Endothelial cell of umbilical vein (primary cell): ENCODE data around the gene ANO4. TPM values are rescaled to one million over a fixed set of nuclear protein-coding genes. Genes with fewer than 3 reads are reported as not detected.

Source experiments
- BruUV-seq: library from RNA; stranded (reverse); fragments of 400-500 nt; replicated peaks from 2 replicates; lab custom pipeline; 2021; lab: Mats Ljungman, UMichigan
- CTCF ChIA-PET: fragments of 300-600, 350-600 bp; sonication (Branson Sonifier 250); formaldehyde crosslinking; loops from one replicate; lab custom pipeline; 2021; ENCODE audit warnings: antibody characterized with exemption, inconsistent platforms; lab: Charles Lee
- POLR2A ChIA-PET: fragments of 300-600, 350-600 bp; sonication (Branson Sonifier 250); formaldehyde crosslinking; loops from one replicate; lab custom pipeline; 2021; ENCODE audit warnings: antibody characterized with exemption, inconsistent platforms; lab: Charles Lee
- DNase-seq: peaks from one replicate; pipeline ENCODE4 v3.0.0-alpha.2; 2011; ENCODE audit warnings: low read depth, low spot score
- FAIRE-seq: peaks from 2 replicates; lab custom pipeline; 2011; peaks lifted over from hg19 to GRCh38; lab: Jason Lieb, UNC
- H2AFZ ChIP-seq: 2 replicates; pipeline ENCODE4 v1.6.0; 2012; ENCODE audit warnings: low read depth, low read length, control low read depth, inconsistent platforms
- H3K27ac ChIP-seq: 2 replicates; pipeline ENCODE4 v1.5.1; 2011; ENCODE audit warnings: low read depth, mild to moderate bottlenecking, control low read depth, low read length, moderate library complexity; ENCODE audit not compliant: insufficient read depth
- H3K27me3 ChIP-seq, 2 experiments: 2 replicates each; pipeline versions ENCODE4 v1.6.0 to v1.6.1; 2011; ENCODE audit warnings: low read length in 2 of 2, mixed read lengths in 1 of 2; ENCODE audit not compliant: control insufficient read depth in 2 of 2, insufficient read depth in 2 of 2
- H3K36me3 ChIP-seq, 2 experiments: 2 replicates in 1 of 2; 3 replicates in 1 of 2; pipeline ENCODE4 v1.5.1; 2011; ENCODE audit warnings: low read length in 2 of 2, mild to moderate bottlenecking in 1 of 2, moderate library complexity in 1 of 2; ENCODE audit not compliant: control insufficient read depth in 2 of 2, insufficient read depth in 2 of 2; ENCODE audit errors: extremely low read depth in 1 of 2
- H3K4me1 ChIP-seq: 3 replicates; pipeline ENCODE4 v1.5.1; 2011; ENCODE audit warnings: mild to moderate bottlenecking, low read length; ENCODE audit not compliant: control insufficient read depth, insufficient read depth; ENCODE audit errors: extremely low read depth
- H3K4me2 ChIP-seq: 2 replicates; pipeline ENCODE4 v1.6.1; 2011; ENCODE audit warnings: low read length, control low read depth, mixed read lengths; ENCODE audit not compliant: insufficient read depth
- H3K4me3 ChIP-seq, 3 experiments: fragments of 200-600 bp in 1 of 3; sonication (generic), shearing (Covaris generic) in 1 of 3; replicated peaks in 1 of 3; 2 replicates each; pipeline ENCODE4 v1.5.1; 2011 to 2016; ENCODE audit warnings: control low read depth in 3 of 3, low read length in 3 of 3, mild to moderate bottlenecking in 2 of 3, inconsistent platforms in 1 of 3, low read depth in 1 of 3, moderate library complexity in 1 of 3; ENCODE audit not compliant: insufficient read depth in 1 of 3
- H3K79me2 ChIP-seq: 2 replicates; pipeline ENCODE4 v1.6.0; 2012; ENCODE audit warnings: low read length, inconsistent platforms; ENCODE audit not compliant: control insufficient read depth, insufficient read depth
- H3K9ac ChIP-seq: replicated peaks from 2 replicates; pipeline ENCODE3; 2011; ENCODE audit warnings: low read length, control low read depth; ENCODE audit not compliant: insufficient read depth; ENCODE audit errors: extremely low read depth
- H3K9me1 ChIP-seq: replicated peaks from 3 replicates; pipeline ENCODE4 v1.6.0; 2011; ENCODE audit warnings: mild to moderate bottlenecking, low read length; ENCODE audit not compliant: control insufficient read depth, insufficient read depth; ENCODE audit errors: extremely low read depth
- H3K9me3 ChIP-seq: replicated peaks from 2 replicates; pipeline ENCODE4 v1.5.1; 2012; ENCODE audit warnings: low read length, inconsistent platforms; ENCODE audit not compliant: control insufficient read depth, insufficient read depth
- H4K20me1 ChIP-seq: replicated peaks from 2 replicates; pipeline ENCODE3; 2011; ENCODE audit warnings: mild to moderate bottlenecking, low read length; ENCODE audit not compliant: control insufficient read depth, insufficient read depth; ENCODE audit errors: extremely low read depth
- CTCF ChIP-seq, 2 donors: IDR thresholded peaks; 1 replicate in 1 of 2; 2 replicates in 1 of 2; pipeline ENCODE4 v1.5.1; 2011; ENCODE audit warnings: low read length in 2 of 2, mild to moderate bottlenecking in 2 of 2, moderate library complexity in 2 of 2, control low read depth in 1 of 2, inconsistent platforms in 1 of 2, low read depth in 1 of 2; ENCODE audit not compliant: insufficient read depth in 1 of 2; ENCODE audit errors: extremely low read depth in 1 of 2
- EZH2 ChIP-seq: IDR thresholded peaks from 2 replicates; pipeline ENCODE4 v1.6.1; 2012; ENCODE audit warnings: borderline replicate concordance, low read depth, mild to moderate bottlenecking, moderate library complexity, low read length, inconsistent platforms; ENCODE audit not compliant: severe bottlenecking
- FOS ChIP-seq: IDR thresholded peaks from 2 replicates; pipeline ENCODE4 v1.6.1; 2011; ENCODE audit warnings: mild to moderate bottlenecking, low read length, moderate library complexity, borderline replicate concordance; ENCODE audit not compliant: insufficient read depth
- GATA2 ChIP-seq: IDR thresholded peaks from 2 replicates; pipeline ENCODE4 v1.7.0; 2011; ENCODE audit warnings: low read depth, mild to moderate bottlenecking, moderate library complexity, mixed read lengths, low read length; ENCODE audit not compliant: insufficient read length, insufficient read depth
- JUN ChIP-seq: IDR thresholded peaks from 2 replicates; pipeline ENCODE4 v1.6.1; 2011; ENCODE audit warnings: borderline replicate concordance, low read depth; ENCODE audit not compliant: insufficient read length, insufficient read depth
- MAX ChIP-seq: IDR thresholded peaks from 2 replicates; pipeline ENCODE4 v1.6.1; 2011; ENCODE audit not compliant: insufficient read depth, insufficient read length
- MYC ChIP-seq: IDR thresholded peaks from one replicate; pipeline ENCODE4 v1.6.1; 2011; ENCODE audit warnings: mild to moderate bottlenecking, low read depth, low read length
- POLR2A ChIP-seq: IDR thresholded peaks from 2 replicates; pipeline ENCODE4 v1.6.1; 2012; ENCODE audit warnings: low read depth, mild to moderate bottlenecking, control low read depth, low read length
- POLR2AphosphoS5 ChIP-seq: IDR thresholded peaks from 2 replicates; pipeline ENCODE4 v1.6.1; 2012; ENCODE audit warnings: low read depth, mild to moderate bottlenecking, control low read depth, low read length, moderate library complexity; ENCODE audit not compliant: insufficient read depth
- dilution Hi-C: fragments of 300-500 bp; cut with MboI; formaldehyde crosslinking; loops from one replicate; pipeline ENCODE4 v1.15.0; 2019; ENCODE audit warnings: low sequenced_read_pairs; ENCODE audit not compliant: extremely low pct_ligation_motif_present
- intact Hi-C: fragments of 100-400 bp; cut with micrococcal nuclease; formaldehyde crosslinking; loops from one replicate; pipeline ENCODE4 v1.10.0; 2022
- polyA plus RNA-seq, 4 experiments: library from polyadenylated mRNA; depleted of rRNA in 3 of 4; stranded (reverse) in 3 of 4; unstranded in 1 of 4; fragments of >200 nt; gene quantifications; 2 replicates each; pipeline versions ENCODE4 v1.2.1 to v1.2.3, GENCODE V29; 2011 to 2012; ENCODE audit warnings: missing spikeins in 1 of 4
- total RNA-seq: library from RNA; stranded (reverse); gene quantifications from 2 replicates; pipeline ENCODE4 v1.2.3, GENCODE V29; 2021

ANO4 gene
- total and polyA plus RNA-seq, 2 donors (not counting 3 experiments of a cell fraction or from before 2014, with no cell fraction given) = 0.25 TPM; not detected in 1

- BruUV-seq = no TSS peak
- Histone ChIP-seq H4K20me1 (no peaks in the 10 kb centered on the region), H3K9ac (no peak overlapping the region), H3K4me3 (no peak overlapping the region), H3K79me2 (no peaks in the 10 kb centered on the region), H3K27ac (no peak overlapping the region), H3K9me3 (no peaks in the 10 kb centered on the region), H3K9me1 (no peaks in the 10 kb centered on the region), H3K36me3 (no peaks in the 10 kb centered on the region), H3K4me1 (no peaks in the 10 kb centered on the region), H3K4me2 (no peak overlapping the region), H2AFZ (no peak overlapping the region), H3K27me3 (no peaks in the 10 kb centered on the region)
- TF ChIP-seq JUN = no peak
- no peak for TF ChIP-seq POLR2AphosphoS5
- no peak for TF ChIP-seq EZH2
- no peak for TF ChIP-seq MAX
- TF ChIP-seq CTCF (IDR thresholded peaks at IDR 0.05; ENCODE audit: extremely low read depth in 1 of 2, insufficient read depth in 1 of 2, low read depth in 1 of 2, low read length in 2 of 2) = no peak
- no peak for TF ChIP-seq GATA2
- TF ChIP-seq MYC = no peak
- no peak for TF ChIP-seq FOS
- no peak for TF ChIP-seq POLR2A
- DNase-seq = no peak
- POLR2A ChIA-PET = no interaction called here
- intact Hi-C loops (no loop called here), dilution Hi-C loops (no loop called here)
- FAIRE-seq = no peak
- CTCF ChIA-PET = no interaction called here
Measured at GRCh38 chr12:100797786-100798185, 3.2 kb downstream of the ANO4 start.
